NCI-H1048 (cell line): ENCODE results near the gene SWT1.
"Not testable (repeated sequence)": the region's sequence is repeated elsewhere in the genome, so short reads cannot be mapped to it uniquely, and the experiment has no call there.

ENCODE experiments used
- DNase-seq: peaks from one replicate; lab custom pipeline; 2025; lab: John Stamatoyannopoulos, UW

SWT1 gene

GRCh38 chr1:185321653-185322221, 164.8 kb downstream of the SWT1 start:
- DNase-seq, result not testable (repeated sequence)

GRCh38 chr1:185322636-185323035, 165.7 kb downstream of the SWT1 start:
- DNase-seq, result no peak

GRCh38 chr1:185324118-185324517, 167.2 kb downstream of the SWT1 start:
- no peak for DNase-seq

- DNase-seq, result no peak
Measured at GRCh38 chr1:185325413-185325812, 168.4 kb downstream of the SWT1 start.

GRCh38 chr1:185328255-185328654, 171.3 kb downstream of the SWT1 start:
- DNase-seq, result no peak

- no peak for DNase-seq
Measured at GRCh38 chr1:185334182-185334581, 177.2 kb downstream of the SWT1 start.

GRCh38 chr1:185337246-185337645, 180.3 kb downstream of the SWT1 start:
- no peak for DNase-seq

- DNase-seq, result no peak
Measured at GRCh38 chr1:185338719-185339622, 182.0 kb downstream of the SWT1 start.

GRCh38 chr1:185341196-185341781, 184.3 kb downstream of the SWT1 start:
- DNase-seq, result no peak
